Activated naive CD8-positive, alpha-beta T cell treated with anti-CD3 and anti-CD28 coated beads for 36 hours (primary cell): ENCODE results near the gene ZFAND3. TPM values are rescaled to one million over a fixed set of nuclear protein-coding genes. Genes with fewer than 3 reads are reported as not detected.

ENCODE experiments used
- DNase-seq: peaks from one replicate; pipeline ENCODE4 v3.0.0; 2021
- H3K27ac Mint-ChIP-seq: one replicate; pipeline ENCODE4 v1.8.0; 2022; ENCODE audit warnings: mild to moderate bottlenecking, moderate library complexity, mixed read lengths
- H3K27me3 Mint-ChIP-seq: one replicate; pipeline ENCODE4 v1.8.0; 2022; ENCODE audit warnings: mild to moderate bottlenecking, mixed read lengths
- H3K36me3 Mint-ChIP-seq: one replicate; pipeline ENCODE4 v1.8.0; 2021; ENCODE audit warnings: mild to moderate bottlenecking, mixed read lengths
- H3K4me1 Mint-ChIP-seq: one replicate; pipeline ENCODE4 v1.8.0; 2021; ENCODE audit warnings: mixed read lengths
- H3K4me3 Mint-ChIP-seq: one replicate; pipeline ENCODE4 v1.8.0; 2022; ENCODE audit warnings: mild to moderate bottlenecking, moderate library complexity, mixed read lengths
- H3K9me3 Mint-ChIP-seq: one replicate; pipeline ENCODE4 v1.8.0; 2022; ENCODE audit warnings: mixed read lengths
- total RNA-seq, 2 experiments: library from RNA; stranded (reverse); gene quantifications; one replicate each; pipeline ENCODE4 v1.2.3, GENCODE V29; 2021

The ZFAND3 gene, protein sequence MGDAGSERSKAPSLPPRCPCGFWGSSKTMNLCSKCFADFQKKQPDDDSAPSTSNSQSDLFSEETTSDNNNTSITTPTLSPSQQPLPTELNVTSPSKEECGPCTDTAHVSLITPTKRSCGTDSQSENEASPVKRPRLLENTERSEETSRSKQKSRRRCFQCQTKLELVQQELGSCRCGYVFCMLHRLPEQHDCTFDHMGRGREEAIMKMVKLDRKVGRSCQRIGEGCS
- 10 to 100 TPM; 36.3 to 38.5 TPM for total RNA-seq

DNA sequence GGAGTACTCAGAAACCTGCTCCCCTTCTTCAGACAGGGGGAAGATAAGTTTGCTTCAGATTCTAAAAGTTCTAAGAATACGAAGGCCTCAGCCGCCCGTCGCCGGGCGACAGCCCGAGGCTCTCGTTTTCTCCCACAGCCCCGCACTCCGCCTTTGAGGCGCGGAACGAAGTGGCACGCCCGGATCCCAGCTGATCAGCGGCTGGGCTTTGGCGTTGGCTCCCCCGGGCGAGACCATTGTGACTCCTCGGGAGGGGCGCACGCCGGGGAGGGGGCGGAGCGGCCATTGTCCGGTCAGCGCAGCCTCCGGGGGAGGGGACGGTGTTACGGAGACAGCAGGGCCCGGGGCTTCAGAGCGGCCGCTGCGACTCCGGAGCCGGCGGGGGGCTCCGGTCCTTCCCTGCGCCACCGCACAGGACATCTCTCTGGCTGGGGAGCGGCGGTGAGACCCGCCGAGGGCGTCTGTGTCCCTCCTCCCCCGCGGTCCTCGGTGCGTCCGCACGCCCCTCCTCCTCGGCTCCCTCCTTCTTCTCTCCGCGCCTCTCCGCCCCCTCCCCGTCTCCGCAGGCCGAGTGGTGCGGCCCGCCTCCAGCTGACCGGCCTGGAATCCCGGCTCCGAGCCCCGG, at the start of gene ZFAND3:
TSS of gene ZFAND3 (plus strand) at position 551 of the 625 bp plus-strand sequence. CDS start 219 bp downstream, outside the sequence.
- peak within 1 kb of the TSS; percentile 99 for H3K4me3 Mint-ChIP-seq
- H3K9me3 Mint-ChIP-seq, result no peaks in the 10 kb centered on the region
- H3K4me1 Mint-ChIP-seq, result peaks cover 41% of the 10 kb centered on the region

DNA sequence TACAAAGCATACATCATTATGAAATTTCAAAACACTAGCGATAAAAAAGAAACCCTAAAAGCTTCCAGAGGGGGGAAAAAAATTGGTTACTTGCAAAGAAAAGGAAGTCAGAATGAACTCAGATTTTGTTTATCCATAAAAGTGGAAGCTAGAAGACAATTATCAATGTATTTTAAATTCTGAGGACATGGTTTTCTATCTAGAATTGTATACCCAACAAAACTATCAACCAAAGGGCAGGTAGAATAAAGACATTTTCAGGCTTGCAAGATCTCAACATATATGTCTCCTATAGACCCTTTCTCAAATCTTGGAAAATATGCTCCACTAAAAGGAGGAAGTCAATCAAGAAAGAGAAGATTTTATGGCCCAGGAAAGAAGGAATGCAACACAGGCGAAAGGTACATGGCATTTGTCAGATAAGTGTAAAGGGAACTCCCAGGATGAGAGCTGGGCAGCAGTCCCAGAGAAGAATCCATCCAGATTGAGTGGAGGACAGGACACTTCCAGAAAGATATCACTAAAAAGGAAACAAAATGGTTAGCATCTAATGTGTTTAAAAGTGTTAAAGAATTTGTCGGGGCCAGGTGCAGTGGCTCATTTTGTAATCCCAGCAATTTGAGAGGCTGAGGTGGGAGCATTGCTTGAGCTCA, 45.4 kb upstream of the ZFAND3 start:
- H3K27me3 Mint-ChIP-seq, result peaks cover 10% of the 10 kb centered on the region
- peaks cover 6% of the 10 kb centered on the region for H3K9me3 Mint-ChIP-seq
- no peak overlapping the region for H3K27ac Mint-ChIP-seq
- no peak for DNase-seq
- H3K4me3 Mint-ChIP-seq, result no peak overlapping the region
- H3K4me1 Mint-ChIP-seq, result no peaks in the 10 kb centered on the region
- H3K36me3 Mint-ChIP-seq, result no peaks in the 10 kb centered on the region

More for the DNA sequence above, at the start of gene ZFAND3:
- H3K27ac Mint-ChIP-seq, result peak within 1 kb of the TSS; percentile 96
- peaks cover 14% of the 10 kb centered on the region for H3K36me3 Mint-ChIP-seq
- H3K27me3 Mint-ChIP-seq, result no peaks in the 10 kb centered on the region
- peak; percentile 94 for DNase-seq

DNA sequence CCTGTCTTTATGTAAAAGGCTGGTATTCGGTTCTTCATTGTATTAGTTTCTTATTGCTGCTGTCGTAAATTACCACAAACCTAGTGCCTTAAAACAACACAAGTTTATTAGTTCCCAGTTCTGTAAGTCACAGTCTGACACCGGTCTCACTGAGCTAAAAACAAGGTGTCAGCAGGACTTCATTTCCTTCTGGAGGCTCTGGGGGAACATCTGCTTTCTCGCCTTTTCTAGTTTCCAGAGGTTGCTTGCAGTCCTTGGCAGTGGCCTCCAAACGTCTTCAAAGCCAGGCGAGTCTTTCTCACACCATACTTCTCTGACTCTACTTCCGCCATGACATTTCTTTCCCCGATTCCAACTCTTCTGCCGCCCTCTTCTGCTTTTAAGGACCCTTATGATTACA, 43.0 kb upstream of the ZFAND3 start:
- Mint-ChIP-seq H3K27ac (no peak overlapping the region), H3K4me3 (no peak overlapping the region), H3K36me3 (no peaks in the 10 kb centered on the region), H3K4me1 (peaks cover 1% of the 10 kb centered on the region), H3K9me3 (peaks cover 6% of the 10 kb centered on the region), H3K27me3 (peaks cover 10% of the 10 kb centered on the region)
- no peak for DNase-seq

DNA sequence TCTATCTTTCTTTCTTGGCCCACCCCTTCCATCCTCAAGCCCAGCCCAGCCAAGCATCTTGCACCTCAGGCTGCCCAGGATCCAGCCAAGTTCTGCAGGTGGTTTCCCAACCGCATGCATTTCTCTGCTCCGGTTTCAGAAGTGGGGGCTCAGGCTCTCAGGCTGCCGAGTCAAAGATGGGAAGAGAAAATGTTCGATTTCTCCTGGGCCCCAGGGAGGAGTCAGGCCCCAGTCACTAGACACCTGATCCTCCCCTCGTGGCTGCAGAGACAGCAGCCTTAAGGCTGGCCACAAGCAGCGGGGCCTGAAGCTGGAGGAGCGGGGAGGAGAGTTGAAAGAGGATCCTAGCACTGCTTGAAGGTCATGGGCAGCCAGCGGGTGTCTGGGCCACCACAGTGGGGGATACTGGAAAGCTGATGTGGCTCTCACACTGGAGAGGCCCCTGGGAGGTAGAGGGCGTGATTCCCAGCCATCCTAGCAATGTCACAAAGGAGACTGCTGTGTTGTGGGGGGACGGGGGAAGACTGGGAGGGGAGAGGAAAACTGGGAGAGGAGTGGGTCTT, 42.2 kb upstream of the ZFAND3 start:
- H3K27ac Mint-ChIP-seq, result no peak overlapping the region
- H3K4me1 Mint-ChIP-seq, result peaks cover 1% of the 10 kb centered on the region
- peaks cover 6% of the 10 kb centered on the region for H3K9me3 Mint-ChIP-seq
- peaks cover 13% of the 10 kb centered on the region for H3K27me3 Mint-ChIP-seq
- no peak for DNase-seq
- H3K4me3 Mint-ChIP-seq, result no peak overlapping the region
- H3K36me3 Mint-ChIP-seq, result no peaks in the 10 kb centered on the region

DNA sequence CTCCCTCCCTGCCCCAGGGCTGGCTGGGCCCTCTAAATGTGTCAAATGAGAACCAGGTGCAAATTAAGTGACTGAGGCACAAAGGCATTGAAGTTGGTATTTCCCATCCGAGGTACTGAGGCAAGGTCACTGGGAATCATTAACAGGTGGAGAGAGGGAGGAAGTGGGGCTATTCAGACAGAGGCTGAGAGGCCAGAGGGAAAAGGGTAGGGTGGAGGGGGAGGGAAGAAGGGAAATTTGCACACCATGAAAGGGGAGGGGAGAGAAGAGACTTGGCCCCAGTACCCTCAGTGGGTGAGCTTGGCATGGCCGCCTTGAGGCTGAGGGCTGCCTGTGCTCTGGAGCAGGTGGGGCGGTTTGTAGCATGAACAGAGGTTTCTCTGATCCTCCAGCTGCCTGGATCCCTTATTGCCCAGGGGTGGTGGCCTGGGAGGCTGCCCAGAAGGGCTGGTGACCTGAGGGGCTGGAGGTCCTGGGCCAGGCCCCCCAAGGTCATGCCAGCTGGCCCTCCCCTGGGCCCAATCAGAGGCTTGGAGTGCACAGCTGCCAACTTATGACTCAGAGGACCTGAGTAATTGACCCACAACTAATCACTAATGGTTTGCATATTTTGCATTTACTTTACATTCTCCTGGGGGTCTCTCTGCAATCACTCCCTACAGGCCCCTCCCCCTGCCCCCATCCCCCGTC, 40.3 kb upstream of the ZFAND3 start:
- H3K27ac Mint-ChIP-seq, result no peak overlapping the region
- peaks cover 13% of the 10 kb centered on the region for H3K4me1 Mint-ChIP-seq
- peaks cover under 1% of the 10 kb centered on the region for H3K9me3 Mint-ChIP-seq
- peaks cover 25% of the 10 kb centered on the region for H3K27me3 Mint-ChIP-seq
- no peak for DNase-seq
- H3K4me3 Mint-ChIP-seq, result no peak overlapping the region
- no peaks in the 10 kb centered on the region for H3K36me3 Mint-ChIP-seq

DNA sequence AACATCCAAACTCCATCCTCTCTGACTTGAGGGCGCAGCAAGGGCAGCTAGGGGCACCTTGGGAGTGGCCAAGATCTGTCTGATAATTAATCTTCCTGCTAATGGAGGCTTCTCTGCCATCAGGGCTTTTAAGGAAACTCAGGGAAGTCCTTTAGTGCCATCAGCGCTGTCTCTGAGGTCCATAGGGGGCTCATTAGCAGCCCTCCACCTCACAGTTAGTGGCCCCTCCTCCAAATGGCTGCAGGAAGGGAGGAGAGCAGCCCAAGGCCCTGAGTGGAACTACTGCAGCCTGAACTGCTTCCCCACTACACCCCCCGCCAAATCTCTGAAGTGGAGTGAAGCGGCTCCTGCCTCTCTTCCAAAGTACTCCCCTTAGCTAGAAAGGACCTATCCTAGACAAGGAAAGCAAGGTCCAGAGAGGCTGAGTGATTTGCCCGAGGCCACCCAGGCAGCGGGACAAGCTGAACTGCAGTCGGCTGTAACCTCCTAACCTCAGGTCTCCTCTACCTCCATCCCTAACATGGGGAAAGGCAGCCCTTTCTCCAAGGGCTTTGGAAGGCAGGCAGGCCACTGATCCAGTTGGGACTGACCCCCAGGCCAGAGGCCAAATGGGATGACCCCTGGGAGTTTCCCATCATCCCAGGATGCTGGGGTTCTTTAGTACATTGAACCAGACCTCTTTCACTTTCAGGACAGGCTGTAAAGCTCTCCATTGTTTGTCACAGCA, 39.5 kb upstream of the ZFAND3 start:
- no peak for DNase-seq
- H3K9me3 Mint-ChIP-seq, result no peaks in the 10 kb centered on the region
- H3K4me1 Mint-ChIP-seq, result peaks cover 15% of the 10 kb centered on the region
- no peak overlapping the region for H3K27ac Mint-ChIP-seq
- H3K36me3 Mint-ChIP-seq, result no peaks in the 10 kb centered on the region
- H3K4me3 Mint-ChIP-seq, result no peak overlapping the region
- peaks cover 32% of the 10 kb centered on the region for H3K27me3 Mint-ChIP-seq

DNA sequence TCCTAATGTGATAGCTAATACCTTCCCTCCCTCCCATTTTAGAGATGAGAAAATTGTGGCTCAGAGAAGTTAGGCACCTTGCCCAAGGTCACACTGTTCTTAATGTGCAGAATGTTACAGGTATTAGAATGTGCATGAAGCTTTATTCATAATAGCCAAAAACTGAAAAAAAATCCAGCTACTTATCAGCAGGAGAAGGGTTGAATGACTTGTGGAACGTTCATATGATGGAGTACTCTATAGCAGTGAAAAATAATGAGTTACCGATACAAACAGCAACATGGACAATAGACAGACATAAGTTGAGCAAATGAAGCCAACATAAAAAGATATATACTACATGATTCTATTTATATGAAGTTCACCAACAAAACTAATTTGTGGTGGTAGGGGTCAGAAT, 37.7 kb upstream of the ZFAND3 start:
- no peak overlapping the region for H3K4me3 Mint-ChIP-seq
- DNase-seq, result no peak
- H3K27me3 Mint-ChIP-seq, result peaks cover 39% of the 10 kb centered on the region
- no peak overlapping the region for H3K27ac Mint-ChIP-seq
- no peaks in the 10 kb centered on the region for H3K9me3 Mint-ChIP-seq
- H3K4me1 Mint-ChIP-seq, result peaks cover 15% of the 10 kb centered on the region
- no peaks in the 10 kb centered on the region for H3K36me3 Mint-ChIP-seq

DNA sequence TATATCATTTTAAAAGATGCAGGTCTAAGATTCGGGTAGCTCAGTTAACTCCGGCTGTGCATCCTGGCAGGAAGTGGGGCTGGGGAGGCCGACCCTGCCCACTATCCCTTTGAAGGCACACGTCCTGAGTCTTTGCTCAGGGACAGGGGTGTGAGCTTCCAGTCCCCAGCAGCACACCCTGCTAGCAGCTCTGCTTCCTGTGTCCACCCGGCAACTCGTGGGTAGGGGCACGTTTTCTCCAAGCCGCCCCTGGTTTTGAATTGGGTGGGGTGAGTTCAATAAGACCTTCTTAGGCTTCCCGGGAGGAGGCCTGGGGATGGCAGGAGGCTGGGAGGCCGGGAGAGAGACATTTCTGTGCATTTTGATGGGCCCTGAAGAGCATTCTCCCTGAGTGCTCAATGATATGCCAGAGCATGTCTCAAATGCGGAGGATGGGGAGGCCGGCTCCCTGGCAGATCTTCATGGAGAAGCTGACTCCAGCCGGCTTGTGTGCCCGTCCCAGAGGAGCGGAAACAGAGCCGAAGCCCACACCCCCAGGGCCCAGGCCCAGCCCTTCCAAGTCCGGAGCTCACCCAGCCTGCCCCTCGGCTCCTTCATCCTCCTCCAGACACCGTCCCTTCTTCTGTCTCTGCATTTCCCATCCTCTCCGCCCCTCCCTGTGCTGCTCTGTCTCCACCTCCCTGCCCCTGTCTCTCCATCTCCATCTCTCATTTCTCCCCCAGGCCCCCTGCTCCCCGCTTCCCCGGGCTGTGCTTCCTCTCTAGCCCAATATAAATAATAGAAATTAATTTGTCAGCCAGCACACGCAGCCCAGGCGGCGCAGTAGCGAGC, 36.3 kb upstream of the ZFAND3 start:
- H3K36me3 Mint-ChIP-seq, result no peaks in the 10 kb centered on the region
- H3K4me1 Mint-ChIP-seq, result peaks cover 15% of the 10 kb centered on the region
- H3K27ac Mint-ChIP-seq, result peak overlapping the region; percentile 58
- H3K9me3 Mint-ChIP-seq, result no peaks in the 10 kb centered on the region
- H3K27me3 Mint-ChIP-seq, result peaks cover 36% of the 10 kb centered on the region
- peak; percentile 24 for DNase-seq
- H3K4me3 Mint-ChIP-seq, result peak overlapping the region; percentile 84

DNA sequence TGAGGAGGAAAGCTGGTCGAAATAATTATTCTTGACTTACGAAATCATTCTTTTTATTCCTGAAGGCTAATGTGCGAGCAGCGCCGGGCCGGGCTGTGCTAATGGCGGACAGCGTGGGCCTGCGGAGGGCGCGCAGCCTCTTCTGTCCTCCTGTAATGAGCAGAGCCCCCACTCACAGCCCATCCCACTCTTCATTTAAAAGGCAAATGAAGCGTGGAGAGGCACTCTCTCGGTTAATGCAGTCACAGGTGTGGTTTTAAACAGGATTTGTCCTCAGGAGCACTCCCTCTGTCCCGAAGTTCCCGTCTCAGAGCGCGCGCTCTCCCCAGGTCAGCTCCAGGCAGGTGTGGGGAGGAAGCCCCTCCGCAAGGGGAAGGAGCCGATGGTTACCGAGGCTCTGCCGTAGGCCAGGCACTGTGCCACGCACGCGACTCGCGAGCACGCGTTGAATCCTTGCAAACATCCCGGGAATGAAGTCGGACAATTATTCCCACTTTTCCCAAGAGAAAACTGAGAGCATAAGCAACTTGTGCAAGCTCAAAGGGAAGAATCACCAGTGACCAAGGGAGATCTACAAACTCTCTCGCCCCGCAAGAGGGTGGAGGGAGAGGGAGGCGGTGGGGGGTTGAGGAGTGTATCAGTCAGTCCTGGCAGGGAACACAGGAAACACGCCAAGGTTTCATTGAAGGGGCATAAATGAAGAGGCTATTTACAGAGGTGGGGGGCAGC, 35.5 kb upstream of the ZFAND3 start:
- DNase-seq, result peak; percentile 40
- Mint-ChIP-seq H3K27me3 (peaks cover 36% of the 10 kb centered on the region), H3K4me1 (peaks cover 15% of the 10 kb centered on the region), H3K36me3 (no peaks in the 10 kb centered on the region), H3K27ac (peak overlapping the region; percentile 48), H3K4me3 (peak overlapping the region; percentile 84), H3K9me3 (no peaks in the 10 kb centered on the region)

DNA sequence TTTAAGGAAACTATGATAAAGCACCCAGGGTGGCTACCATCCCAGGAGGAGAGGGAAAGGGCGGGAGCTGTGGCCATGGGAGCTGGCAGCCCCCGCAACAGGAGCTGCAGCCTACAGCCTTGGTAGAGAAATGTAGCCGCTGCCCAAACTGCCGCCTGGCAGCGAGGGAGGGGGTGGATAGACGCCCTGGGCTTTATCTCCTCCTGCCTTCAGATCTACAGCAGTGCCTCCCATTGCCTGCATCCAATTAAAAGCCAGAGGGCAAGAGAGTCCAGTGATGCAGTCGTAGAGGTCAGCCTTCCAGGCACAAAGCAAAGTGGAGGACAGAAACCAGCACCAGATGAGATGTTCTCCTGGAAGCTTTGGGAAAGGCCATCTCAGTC, 35.0 kb upstream of the ZFAND3 start:
- Mint-ChIP-seq H3K9me3 (no peaks in the 10 kb centered on the region), H3K27ac (no peak overlapping the region), H3K4me3 (peak overlapping the region; percentile 84), H3K4me1 (peaks cover 15% of the 10 kb centered on the region), H3K36me3 (no peaks in the 10 kb centered on the region), H3K27me3 (peaks cover 36% of the 10 kb centered on the region)
- DNase-seq, result no peak

DNA sequence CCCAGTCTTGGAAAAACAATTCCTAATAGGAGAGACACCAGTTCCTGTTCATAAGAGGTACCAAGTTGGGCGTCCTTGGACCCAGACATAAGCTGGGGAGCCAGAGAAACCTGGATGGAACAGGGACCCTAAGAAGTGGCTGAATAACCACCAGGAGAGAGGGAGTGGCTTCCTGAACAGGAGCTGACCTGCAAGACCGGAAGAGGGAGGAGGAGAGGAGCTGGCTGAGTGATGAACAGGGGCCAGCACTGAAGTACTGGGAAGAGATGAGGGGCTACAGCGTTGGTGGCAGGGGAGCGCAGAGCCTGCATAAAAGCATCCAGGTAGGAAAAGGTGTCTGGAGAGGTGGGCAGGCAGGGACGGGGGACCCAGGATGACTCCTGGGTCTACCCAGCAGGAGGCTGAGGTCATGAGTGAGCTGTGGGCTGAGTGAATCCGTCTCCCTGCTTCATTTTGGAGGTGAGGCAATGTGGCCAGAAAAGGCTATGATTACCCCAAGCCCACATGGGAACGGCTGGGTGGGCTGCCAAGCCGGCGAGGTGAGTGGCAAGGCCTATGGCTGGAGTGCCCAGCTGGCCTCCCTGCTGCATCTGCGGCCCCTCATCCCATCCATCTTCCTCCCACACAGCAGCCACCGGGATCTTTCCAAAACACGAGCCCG, 34.4 kb upstream of the ZFAND3 start:
- Mint-ChIP-seq H3K4me3 (no peak overlapping the region), H3K27ac (no peak overlapping the region), H3K36me3 (no peaks in the 10 kb centered on the region), H3K9me3 (no peaks in the 10 kb centered on the region), H3K27me3 (peaks cover 36% of the 10 kb centered on the region), H3K4me1 (peaks cover 15% of the 10 kb centered on the region)
- DNase-seq, result no peak

DNA sequence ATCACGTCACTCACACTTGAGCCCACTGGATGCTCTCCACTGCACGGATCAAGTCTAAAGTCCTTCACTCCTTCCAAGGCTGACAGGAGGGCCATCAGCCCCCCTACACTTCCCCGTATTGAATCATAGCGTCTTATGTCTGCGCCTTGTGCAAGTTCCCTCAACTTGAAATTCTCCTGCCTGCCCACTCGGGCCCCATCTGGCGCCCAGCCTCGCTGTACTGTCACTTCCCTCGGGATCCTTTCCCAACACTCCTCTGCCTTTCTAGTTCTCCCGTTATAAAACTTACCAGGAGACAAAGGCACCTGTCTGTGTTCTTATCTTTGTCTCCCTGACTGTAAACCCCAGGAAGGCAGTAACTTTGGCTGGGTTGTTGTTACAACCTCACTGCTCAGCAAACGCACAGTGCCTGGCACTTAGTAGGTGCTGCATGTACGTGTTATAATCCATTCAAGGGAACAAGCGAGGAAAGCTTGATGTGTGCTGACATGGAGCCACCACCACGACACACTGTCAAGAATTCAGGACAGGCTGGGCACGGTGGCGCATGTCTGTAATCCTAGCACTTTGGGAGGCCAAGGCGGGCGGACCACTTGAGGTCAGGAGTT, 33.8 kb upstream of the ZFAND3 start:
- Mint-ChIP-seq H3K9me3 (no peaks in the 10 kb centered on the region), H3K27me3 (peaks cover 36% of the 10 kb centered on the region), H3K36me3 (no peaks in the 10 kb centered on the region), H3K27ac (no peak overlapping the region), H3K4me3 (no peak overlapping the region), H3K4me1 (peaks cover 14% of the 10 kb centered on the region)
- no peak for DNase-seq

DNA sequence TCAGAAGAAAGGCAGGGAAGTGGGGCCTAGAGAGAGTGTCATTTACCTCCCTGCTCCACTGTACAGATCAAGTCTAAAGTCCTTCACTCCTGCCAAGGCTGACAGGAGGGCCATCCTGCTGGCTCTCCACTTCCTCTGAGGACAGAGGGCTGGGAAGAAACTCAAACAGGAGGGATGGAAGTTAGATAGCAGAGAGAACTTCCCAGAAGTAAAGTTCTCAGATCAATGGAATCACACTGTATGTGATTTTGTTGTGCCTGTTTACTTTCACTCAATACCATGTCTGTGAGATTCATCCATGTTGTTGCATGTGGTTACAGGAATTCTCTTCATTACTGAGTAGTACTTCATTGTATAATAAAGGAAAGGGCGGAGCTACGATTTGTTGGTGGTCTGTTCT, 32.3 kb upstream of the ZFAND3 start:
- Mint-ChIP-seq H3K27me3 (peaks cover 32% of the 10 kb centered on the region), H3K9me3 (no peaks in the 10 kb centered on the region), H3K36me3 (no peaks in the 10 kb centered on the region), H3K27ac (no peak overlapping the region), H3K4me3 (no peak overlapping the region), H3K4me1 (peaks cover 24% of the 10 kb centered on the region)
- no peak for DNase-seq
